ENCODE measurements around the gene LTBP3.
A peak's percentile ranks its signal among the peaks of the same experiment; 100 is the strongest.

The LTBP3 gene

GRCh38 chr11:65580031-65580692 is 22.0 kb upstream of the LTBP3 start:
- peaks cover 8% of the 10 kb centered on the region; the same call in 1 of the 2 replicates for H3K4me1 ChIP-seq (ENCODE audit: insufficient read depth, low read length)
- no peak overlapping the region for H3K9ac ChIP-seq (ENCODE audit: low read depth, low read length)
- no peaks in the 10 kb centered on the region for H3K9me3 ChIP-seq (ENCODE audit: control insufficient read depth, insufficient read depth, low read length)
- no peaks in the 10 kb centered on the region for H3K36me3 ChIP-seq (ENCODE audit: insufficient read depth, low read length)

- Histone ChIP-seq H3K4me1 (ENCODE audit: insufficient read depth, low read length) (peaks cover 11% of the 10 kb centered on the region; the same call in 1 of the 2 replicates), H3K9me3 (ENCODE audit: control insufficient read depth, insufficient read depth, low read length) (no peaks in the 10 kb centered on the region), H3K9ac (ENCODE audit: low read depth, low read length) (no peak overlapping the region), H3K36me3 (ENCODE audit: insufficient read depth, low read length) (no peaks in the 10 kb centered on the region)
Observed at GRCh38 chr11:65579291-65579690, 21.1 kb upstream of the LTBP3 start.

GRCh38 chr11:65578667-65579066 is 20.5 kb upstream of the LTBP3 start:
- Histone ChIP-seq H3K9ac (ENCODE audit: low read depth, low read length) (no peak overlapping the region), H3K9me3 (ENCODE audit: control insufficient read depth, insufficient read depth, low read length) (no peaks in the 10 kb centered on the region), H3K4me1 (ENCODE audit: insufficient read depth, low read length) (peaks cover 11% of the 10 kb centered on the region; the same call in 1 of the 2 replicates), H3K36me3 (ENCODE audit: insufficient read depth, low read length) (no peaks in the 10 kb centered on the region)

GRCh38 chr11:65578134-65578533 is 20.0 kb upstream of the LTBP3 start:
- no peaks in the 10 kb centered on the region for H3K9me3 ChIP-seq (ENCODE audit: control insufficient read depth, insufficient read depth, low read length)
- no peaks in the 10 kb centered on the region for H3K36me3 ChIP-seq (ENCODE audit: insufficient read depth, low read length)
- H3K9ac ChIP-seq (ENCODE audit: low read depth, low read length): no peak overlapping the region
- H3K4me1 ChIP-seq (ENCODE audit: insufficient read depth, low read length): peaks cover 11% of the 10 kb centered on the region; the same call in 1 of the 2 replicates

GRCh38 chr11:65577756-65578109 is 19.6 kb upstream of the LTBP3 start:
- Histone ChIP-seq H3K9ac (ENCODE audit: low read depth, low read length) (no peak overlapping the region), H3K9me3 (ENCODE audit: control insufficient read depth, insufficient read depth, low read length) (no peaks in the 10 kb centered on the region), H3K36me3 (ENCODE audit: insufficient read depth, low read length) (no peaks in the 10 kb centered on the region), H3K4me1 (ENCODE audit: insufficient read depth, low read length) (peaks cover 11% of the 10 kb centered on the region; the same call in 1 of the 2 replicates)

- Histone ChIP-seq H3K9ac (ENCODE audit: low read depth, low read length) (0 out of 2 replicates have a peak overlapping the region, but pooled peaks have one; percentile 44), H3K4me1 (ENCODE audit: insufficient read depth, low read length) (peaks cover 11% of the 10 kb centered on the region; the same call in 1 of the 2 replicates), H3K36me3 (ENCODE audit: insufficient read depth, low read length) (no peaks in the 10 kb centered on the region), H3K9me3 (ENCODE audit: control insufficient read depth, insufficient read depth, low read length) (no peaks in the 10 kb centered on the region)
Observed at GRCh38 chr11:65576867-65577755, 19.0 kb upstream of the LTBP3 start.

GRCh38 chr11:65576232-65576866 is 18.2 kb upstream of the LTBP3 start:
- Histone ChIP-seq H3K36me3 (ENCODE audit: insufficient read depth, low read length) (no peaks in the 10 kb centered on the region), H3K9ac (ENCODE audit: low read depth, low read length) (peak overlapping the region; percentile 44; the same call in 1 of the 2 replicates), H3K4me1 (ENCODE audit: insufficient read depth, low read length) (peaks cover 11% of the 10 kb centered on the region; the same call in 1 of the 2 replicates), H3K9me3 (ENCODE audit: control insufficient read depth, insufficient read depth, low read length) (no peaks in the 10 kb centered on the region)

GRCh38 chr11:65575568-65576231 is 17.5 kb upstream of the LTBP3 start, which contains the start of gene EHBP1L1:
EHBP1L1 (plus strand) TSS chr11:65576053; CDS start chr11:65576303, 250 bp downstream.
- Histone ChIP-seq H3K9me3 (ENCODE audit: control insufficient read depth, insufficient read depth, low read length) (no peaks in the 10 kb centered on the region), H3K36me3 (ENCODE audit: insufficient read depth, low read length) (no peaks in the 10 kb centered on the region), H3K9ac (ENCODE audit: low read depth, low read length) (peak within 1 kb of the TSS; percentile 44; the same call in 1 of the 2 replicates), H3K4me1 (ENCODE audit: insufficient read depth, low read length) (peaks cover 11% of the 10 kb centered on the region; the same call in 1 of the 2 replicates)

- no peaks in the 10 kb centered on the region for H3K36me3 ChIP-seq (ENCODE audit: insufficient read depth, low read length)
- no peaks in the 10 kb centered on the region for H3K9me3 ChIP-seq (ENCODE audit: control insufficient read depth, insufficient read depth, low read length)
- H3K4me1 ChIP-seq (ENCODE audit: insufficient read depth, low read length): peaks cover 11% of the 10 kb centered on the region; the same call in 1 of the 2 replicates
- H3K9ac ChIP-seq (ENCODE audit: low read depth, low read length): peak overlapping the region; percentile 44; the same call in 1 of the 2 replicates
Observed at GRCh38 chr11:65574811-65575567, 16.8 kb upstream of the LTBP3 start.

- Histone ChIP-seq H3K9ac (ENCODE audit: low read depth, low read length) (peak overlapping the region; percentile 44; the same call in 1 of the 2 replicates), H3K36me3 (ENCODE audit: insufficient read depth, low read length) (no peaks in the 10 kb centered on the region), H3K9me3 (ENCODE audit: control insufficient read depth, insufficient read depth, low read length) (no peaks in the 10 kb centered on the region), H3K4me1 (ENCODE audit: insufficient read depth, low read length) (peaks cover 12% of the 10 kb centered on the region; the same call in 1 of the 2 replicates)
Observed at GRCh38 chr11:65574109-65574810, 16.1 kb upstream of the LTBP3 start.

- Histone ChIP-seq H3K36me3 (ENCODE audit: insufficient read depth, low read length) (no peaks in the 10 kb centered on the region), H3K9me3 (ENCODE audit: control insufficient read depth, insufficient read depth, low read length) (no peaks in the 10 kb centered on the region), H3K9ac (ENCODE audit: low read depth, low read length) (no peak overlapping the region; the same call in 1 of the 2 replicates), H3K4me1 (ENCODE audit: insufficient read depth, low read length) (peaks cover 19% of the 10 kb centered on the region; the same call in 1 of the 2 replicates)
Observed at GRCh38 chr11:65573391-65574079, 15.4 kb upstream of the LTBP3 start.

- Histone ChIP-seq H3K4me1 (ENCODE audit: insufficient read depth, low read length) (peaks cover 19% of the 10 kb centered on the region; the same call in 1 of the 2 replicates), H3K36me3 (ENCODE audit: insufficient read depth, low read length) (no peaks in the 10 kb centered on the region), H3K9me3 (ENCODE audit: control insufficient read depth, insufficient read depth, low read length) (no peaks in the 10 kb centered on the region), H3K9ac (ENCODE audit: low read depth, low read length) (peak within 1 kb of the TSS; percentile 62; the same call in 1 of the 2 replicates)
Observed at GRCh38 chr11:65572356-65573051, 14.3 kb upstream of the LTBP3 start, which contains the start of gene FAM89B. FAM89B (plus strand) TSS chr11:65572538; CDS start chr11:65572670, 132 bp downstream.

All from ES-I3 (cell line).